GM12878 (cell line): ENCODE results near the gene ZNF296. TPM values are rescaled to one million over a fixed set of nuclear protein-coding genes. Genes with fewer than 3 reads are reported as not detected.

Experiments
- ATAC-seq: fragments of 200-7000 bp; cut with Tn5 transposase; 3 replicates; pipeline ENCODE4 v1.9.1; 2020; ENCODE audit warnings: mild to moderate bottlenecking, moderate library complexity
- BruUV-seq: library from RNA; stranded (reverse); fragments of 400-500 nt; replicated peaks from 2 replicates; lab custom pipeline; 2021; lab: Mats Ljungman, UMichigan
- CTCF ChIA-PET: fragments of 300-600 bp; sonication (Branson Sonifier 250); formaldehyde crosslinking; extraction: SDS; loops from one replicate; lab custom pipeline; 2021; ENCODE audit warnings: inconsistent platforms; lab: Yijun Ruan, JAX
- POLR2A ChIA-PET: fragments of 350-600 bp; formaldehyde crosslinking; extraction: SDS; loops from one replicate; lab custom pipeline; 2021; ENCODE audit warnings: inconsistent platforms; lab: Charles Lee
- RAD21 ChIA-PET: fragments of 300-600 bp; sonication (Branson Sonifier 250); formaldehyde crosslinking; loops from one replicate; lab custom pipeline; 2023; ENCODE audit warnings: antibody characterized with exemption; ENCODE audit not compliant: unreplicated experiment; lab: Charles Lee
- SMC1A ChIA-PET: fragments of 300-600 bp; sonication (Branson Sonifier 250); formaldehyde crosslinking; loops from one replicate; lab custom pipeline; 2023; ENCODE audit not compliant: unreplicated experiment, uncharacterized antibody; lab: Charles Lee
- DNase-seq: peaks from one replicate; pipeline ENCODE4 v3.0.0-alpha.2; 2011; ENCODE audit warnings: low read depth, low spot score
- FAIRE-seq: peaks from 3 replicates; lab custom pipeline; 2011; peaks lifted over from hg19 to GRCh38; lab: Jason Lieb, UNC
- H2AFZ ChIP-seq: 2 replicates; pipeline ENCODE4 v1.6.0; 2011; ENCODE audit warnings: low read depth, low read length, control low read depth; ENCODE audit not compliant: control insufficient read depth
- H3K27ac ChIP-seq: 2 replicates; pipeline ENCODE4 v1.5.1; 2011; ENCODE audit warnings: control low read depth; ENCODE audit not compliant: control insufficient read depth, insufficient read depth
- H3K27me3 ChIP-seq, 2 experiments: replicated peaks in 1 of 2; 2 replicates each; pipeline versions ENCODE4 v1.6.0 to v1.6.1; 2011; ENCODE audit warnings: low read length in 1 of 2; ENCODE audit not compliant: control insufficient read depth in 2 of 2, insufficient read depth in 2 of 2
- H3K36me3 ChIP-seq, 2 experiments: 2 replicates each; pipeline ENCODE4 v1.5.1; 2011; ENCODE audit warnings: low read length in 1 of 2; ENCODE audit not compliant: control insufficient read depth in 2 of 2, insufficient read depth in 2 of 2
- H3K4me1 ChIP-seq: 2 replicates; pipeline ENCODE4 v1.6.1; 2011; ENCODE audit warnings: mild to moderate bottlenecking, low read length, moderate library complexity, mixed read lengths; ENCODE audit not compliant: control insufficient read depth, insufficient read depth
- H3K4me2 ChIP-seq: 2 replicates; pipeline ENCODE4 v1.6.0; 2011; ENCODE audit warnings: control low read depth; ENCODE audit not compliant: control insufficient read depth, insufficient read depth
- H3K4me3 ChIP-seq: fragments of 200-600 bp; sonication (generic); 2 replicates; pipeline ENCODE4 v1.5.1; 2016
- H3K79me2 ChIP-seq: 2 replicates; pipeline ENCODE4 v1.6.0; 2011; ENCODE audit warnings: low read length; ENCODE audit not compliant: control insufficient read depth, insufficient read depth
- H3K9ac ChIP-seq: 2 replicates; pipeline ENCODE4 v1.8.0; 2011; ENCODE audit warnings: low read length, control low read depth, mixed read lengths; ENCODE audit not compliant: control insufficient read depth, insufficient read depth
- H3K9me3 ChIP-seq: replicated peaks from 3 replicates; pipeline ENCODE4 v1.5.1; 2011; ENCODE audit warnings: mild to moderate bottlenecking, low read length; ENCODE audit not compliant: control insufficient read depth, insufficient read depth
- H4K20me1 ChIP-seq: 2 replicates; pipeline ENCODE4 v1.6.0; 2011; ENCODE audit not compliant: control insufficient read depth, insufficient read depth
- ASH2L ChIP-seq: fragments of 300-600, 200-600 bp; sonication (generic); IDR thresholded peaks from 2 replicates; pipeline ENCODE4 v1.6.1; 2017; ENCODE audit warnings: low read depth, mild to moderate bottlenecking, borderline replicate concordance
- FOXK2 ChIP-seq: fragments of 450-650 bp; IDR thresholded peaks from 2 replicates; pipeline ENCODE4 v1.6.1; 2017; ENCODE audit warnings: mild to moderate bottlenecking, moderate library complexity
- GATAD2B ChIP-seq: fragments of 450-650 bp; conservative IDR thresholded peaks from 2 replicates; pipeline ENCODE4 v1.6.1; 2017; ENCODE audit warnings: low read depth, mild to moderate bottlenecking, moderate library complexity
- NR2C2 ChIP-seq: IDR thresholded peaks from 2 replicates; pipeline ENCODE4 v1.6.1; 2011; ENCODE audit warnings: borderline replicate concordance, low read depth; ENCODE audit not compliant: control insufficient read depth, insufficient read length
- NR2F1 ChIP-seq: fragments of 450-650 bp; conservative IDR thresholded peaks from 2 replicates; pipeline ENCODE4 v1.6.1; 2017; ENCODE audit warnings: mild to moderate bottlenecking
- RB1 ChIP-seq: fragments of 450-650 bp; formaldehyde crosslinking; IDR thresholded peaks from 2 replicates; pipeline ENCODE4 v1.6.1; 2017; ENCODE audit warnings: mild to moderate bottlenecking, borderline replicate concordance
- SUZ12 ChIP-seq: fragments of 200-600 bp; sonication (generic); IDR thresholded peaks from one replicate; pipeline ENCODE4 v1.6.1; 2018; ENCODE audit warnings: antibody characterized with exemption, mild to moderate bottlenecking; ENCODE audit not compliant: unreplicated experiment
- USF2 ChIP-seq: IDR thresholded peaks from 2 replicates; pipeline ENCODE4 v1.6.1; 2011; ENCODE audit warnings: low read depth, low read length, improper control_type of control experiment, borderline replicate concordance
- YBX1 ChIP-seq: fragments of 450-650 bp; IDR thresholded peaks from 2 replicates; pipeline ENCODE4 v1.6.1; 2016; ENCODE audit warnings: antibody characterized with exemption
- ZNF207 ChIP-seq: fragments of 450-650 bp; IDR thresholded peaks from 2 replicates; pipeline ENCODE4 v1.6.1; 2014; ENCODE audit warnings: antibody characterized with exemption, mild to moderate bottlenecking, borderline replicate concordance
- WGBS: methylation state at CpG from one replicate; pipeline ENCODE4 v1.1.6; 2016; ENCODE audit warnings: low lambda C conversion rate; ENCODE audit not compliant: insufficient replicate concordance, insufficient coverage; ENCODE audit errors: missing lambda C conversion rate; 5-methylcytosine and 5-hydroxymethylcytosine counted together
- in situ Hi-C: fragments of 300-500 bp; cut with MboI; formaldehyde crosslinking; loops from 9 replicates; pipeline ENCODE4 v1.14.3; 2018; ENCODE audit warnings: mixed read lengths
- intact Hi-C: fragments of 100-400 bp; cut with micrococcal nuclease; formaldehyde crosslinking; loops from one replicate; pipeline ENCODE4 v1.14.2; 2022; ENCODE audit not compliant: unreplicated experiment
- polyA plus RNA-seq, 11 experiments: library from polyadenylated mRNA; depleted of rRNA in 4 of 11; unstranded in 6 of 11; stranded (reverse) in 5 of 11; fragments of >200 nt; fragmentation: Nextera tagmentation in 4 of 11; fragmentation: Illumina TruSeq in 1 of 11; extraction: Ambion mirVana in 4 of 11; extraction: Trizol in 1 of 11; gene quantifications; 1 replicate in 1 of 11; 2 replicates in 10 of 11; pipeline versions ENCODE4 v1.2.1 to v1.2.3, GENCODE V29; 2011 to 2016; ENCODE audit warnings: inconsistent platforms in 2 of 11, missing spikeins in 2 of 11, low read depth in 1 of 11
- total RNA-seq, 4 experiments: library from RNA; depleted of rRNA in 3 of 4; stranded (reverse); fragments of >200 nt in 3 of 4; fragmentation: Illumina TruSeq in 1 of 4; extraction: Trizol in 1 of 4; gene quantifications; 2 replicates each; pipeline versions ENCODE4 v1.2.1 to v1.2.3, GENCODE V29; 2013 to 2021
- TF ChIP-seq, protein P1 (sequence below): fragments of 450-650 bp; IDR thresholded peaks from 2 replicates; pipeline ENCODE4 v1.6.1; 2017; ENCODE audit warnings: mild to moderate bottlenecking, moderate library complexity
- TF ChIP-seq, protein P2 (sequence below): fragments of 450-650 bp; IDR thresholded peaks from 2 replicates; pipeline ENCODE4 v1.6.1; 2017; ENCODE audit warnings: mild to moderate bottlenecking, low read depth, inconsistent platforms; ENCODE audit not compliant: poor library complexity, severe bottlenecking

ZNF296 gene
- total and polyA plus RNA-seq, 10 of the 15 experiments (the other 5 are each of a cell fraction or from before 2014, with no cell fraction given) = 0.44 to 23.6 (median 3.5) TPM; not detected in 1

DNA sequence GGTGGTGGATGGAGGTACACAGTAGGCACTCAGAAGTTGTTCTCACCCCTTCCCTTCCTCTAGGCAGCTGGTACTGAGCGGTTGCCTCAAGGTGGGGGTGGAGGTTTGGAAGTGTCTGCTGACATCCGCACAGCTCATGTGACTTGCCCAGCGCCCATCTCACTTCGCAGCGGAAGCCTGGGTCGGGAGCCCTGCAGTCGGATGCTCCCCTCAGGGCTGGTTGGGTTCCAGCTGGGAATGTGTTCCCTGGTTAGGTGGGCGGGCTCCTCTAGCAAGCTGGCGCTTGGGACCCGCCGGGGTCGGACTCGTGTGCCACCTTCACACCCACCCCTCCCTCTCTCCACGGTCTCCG, 26.9 kb upstream of the ZNF296 start (continued):
- TF ChIP-seq USF2 = peak; percentile 18; the same call in 1 of the 2 replicates
- no peak for TF ChIP-seq RB1
- TF ChIP-seq, protein P1, sequence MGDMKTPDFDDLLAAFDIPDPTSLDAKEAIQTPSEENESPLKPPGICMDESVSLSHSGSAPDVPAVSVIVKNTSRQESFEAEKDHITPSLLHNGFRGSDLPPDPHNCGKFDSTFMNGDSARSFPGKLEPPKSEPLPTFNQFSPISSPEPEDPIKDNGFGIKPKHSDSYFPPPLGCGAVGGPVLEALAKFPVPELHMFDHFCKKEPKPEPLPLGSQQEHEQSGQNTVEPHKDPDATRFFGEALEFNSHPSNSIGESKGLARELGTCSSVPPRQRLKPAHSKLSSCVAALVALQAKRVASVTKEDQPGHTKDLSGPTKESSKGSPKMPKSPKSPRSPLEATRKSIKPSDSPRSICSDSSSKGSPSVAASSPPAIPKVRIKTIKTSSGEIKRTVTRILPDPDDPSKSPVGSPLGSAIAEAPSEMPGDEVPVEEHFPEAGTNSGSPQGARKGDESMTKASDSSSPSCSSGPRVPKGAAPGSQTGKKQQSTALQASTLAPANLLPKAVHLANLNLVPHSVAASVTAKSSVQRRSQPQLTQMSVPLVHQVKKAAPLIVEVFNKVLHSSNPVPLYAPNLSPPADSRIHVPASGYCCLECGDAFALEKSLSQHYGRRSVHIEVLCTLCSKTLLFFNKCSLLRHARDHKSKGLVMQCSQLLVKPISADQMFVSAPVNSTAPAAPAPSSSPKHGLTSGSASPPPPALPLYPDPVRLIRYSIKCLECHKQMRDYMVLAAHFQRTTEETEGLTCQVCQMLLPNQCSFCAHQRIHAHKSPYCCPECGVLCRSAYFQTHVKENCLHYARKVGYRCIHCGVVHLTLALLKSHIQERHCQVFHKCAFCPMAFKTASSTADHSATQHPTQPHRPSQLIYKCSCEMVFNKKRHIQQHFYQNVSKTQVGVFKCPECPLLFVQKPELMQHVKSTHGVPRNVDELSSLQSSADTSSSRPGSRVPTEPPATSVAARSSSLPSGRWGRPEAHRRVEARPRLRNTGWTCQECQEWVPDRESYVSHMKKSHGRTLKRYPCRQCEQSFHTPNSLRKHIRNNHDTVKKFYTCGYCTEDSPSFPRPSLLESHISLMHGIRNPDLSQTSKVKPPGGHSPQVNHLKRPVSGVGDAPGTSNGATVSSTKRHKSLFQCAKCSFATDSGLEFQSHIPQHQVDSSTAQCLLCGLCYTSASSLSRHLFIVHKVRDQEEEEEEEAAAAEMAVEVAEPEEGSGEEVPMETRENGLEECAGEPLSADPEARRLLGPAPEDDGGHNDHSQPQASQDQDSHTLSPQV = no peak
- no peak for TF ChIP-seq YBX1

GRCh38 chr19:45102481-45102880, 26.2 kb upstream of the ZNF296 start:
- peaks cover 6% of the 10 kb centered on the region for H4K20me1 ChIP-seq
- ChIA-PET RAD21 (interaction anchor here (0.6 to 2.3 kb wide), 3 partner anchors 10 to 87 kb away, joined by 3 to 8 read pairs (median 4); partner anchors contain the start of gene PPP1R37), POLR2A (interaction anchor here (1.9 kb wide), 1 partner anchor 10 kb away, joined by 8 read pairs; the partner anchor contains the start of gene PPP1R37), CTCF (interaction anchor here (1.2 to 3.0 kb wide), 6 partner anchors 10 to 85 kb away, joined by 4 to 12 read pairs (median 6); partner anchors contain the start of gene PPP1R37), SMC1A (interaction anchor here (1.1 to 1.6 kb wide), 2 partner anchors 11 to 16 kb away, joined by 3 to 5 read pairs; no protein-coding TSS in a partner anchor)
- H3K9me3 ChIP-seq = no peaks in the 10 kb centered on the region
- no peak overlapping the region for H3K9ac ChIP-seq
- peaks cover 21% of the 10 kb centered on the region for H3K4me1 ChIP-seq
- H3K27me3 ChIP-seq = no peaks in the 10 kb centered on the region
- no peak for FAIRE-seq
- peak overlapping the region; percentile 22; the same call in 1 of the 2 replicates for H3K4me3 ChIP-seq
- H3K27ac ChIP-seq = no peak overlapping the region
- WGBS = 93% methylated on average over 7 of the region's 7 CpGs
- H2AFZ ChIP-seq = no peak overlapping the region
- peaks cover 66% of the 10 kb centered on the region for H3K79me2 ChIP-seq
- no TSS peak for BruUV-seq
- peaks cover 2 to 17% of the 10 kb centered on the region in 2 experiments; a peak in 3 of 4 replicates for H3K36me3 ChIP-seq
- in situ Hi-C loops (no loop called here), intact Hi-C loops (no loop called here)
- no peak for DNase-seq
- no peak for ATAC-seq
- H3K4me2 ChIP-seq = no peak overlapping the region
- TF ChIP-seq SUZ12 (no peak), GATAD2B (no peak), ZNF207 (no peak), ASH2L (no peak), NR2F1 (no peak), NR2C2 (no peak), FOXK2 (no peak)
- TF ChIP-seq, protein P2, sequence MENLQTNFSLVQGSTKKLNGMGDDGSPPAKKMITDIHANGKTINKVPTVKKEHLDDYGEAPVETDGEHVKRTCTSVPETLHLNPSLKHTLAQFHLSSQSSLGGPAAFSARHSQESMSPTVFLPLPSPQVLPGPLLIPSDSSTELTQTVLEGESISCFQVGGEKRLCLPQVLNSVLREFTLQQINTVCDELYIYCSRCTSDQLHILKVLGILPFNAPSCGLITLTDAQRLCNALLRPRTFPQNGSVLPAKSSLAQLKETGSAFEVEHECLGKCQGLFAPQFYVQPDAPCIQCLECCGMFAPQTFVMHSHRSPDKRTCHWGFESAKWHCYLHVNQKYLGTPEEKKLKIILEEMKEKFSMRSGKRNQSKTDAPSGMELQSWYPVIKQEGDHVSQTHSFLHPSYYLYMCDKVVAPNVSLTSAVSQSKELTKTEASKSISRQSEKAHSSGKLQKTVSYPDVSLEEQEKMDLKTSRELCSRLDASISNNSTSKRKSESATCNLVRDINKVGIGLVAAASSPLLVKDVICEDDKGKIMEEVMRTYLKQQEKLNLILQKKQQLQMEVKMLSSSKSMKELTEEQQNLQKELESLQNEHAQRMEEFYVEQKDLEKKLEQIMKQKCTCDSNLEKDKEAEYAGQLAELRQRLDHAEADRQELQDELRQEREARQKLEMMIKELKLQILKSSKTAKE = no peak
